NCI-H774 (cell line): Measurements from ENCODE around the gene HNRNPUL2.
"Not testable (repeated sequence)": the region's sequence is repeated elsewhere in the genome, so short reads cannot be mapped to it uniquely, and the experiment has no call there.

ENCODE experiments used
- DNase-seq: peaks from one replicate; lab custom pipeline; 2025; lab: John Stamatoyannopoulos, UW

Gene HNRNPUL2

DNA sequence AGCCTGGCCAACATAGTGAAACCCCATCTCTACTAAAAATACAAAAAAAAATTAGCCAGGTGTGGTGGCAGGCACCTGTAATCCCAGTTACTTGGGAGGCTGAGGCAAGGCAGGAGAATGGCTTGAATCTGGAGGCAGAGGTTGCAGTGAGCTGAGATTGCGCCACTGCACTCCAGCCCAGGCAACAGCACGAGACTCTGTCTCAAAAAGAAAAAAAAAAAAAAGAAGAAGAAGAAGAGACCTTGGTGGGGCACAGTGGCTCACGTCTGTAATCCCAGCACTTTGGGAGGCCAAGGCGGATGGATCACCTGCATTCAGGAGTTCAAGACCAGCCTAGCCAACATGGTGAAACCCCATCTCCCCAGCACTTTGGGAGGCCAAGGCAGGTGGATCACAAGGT, 23.3 kb downstream of the HNRNPUL2 start:
- DNase-seq, result not testable (repeated sequence)

DNA sequence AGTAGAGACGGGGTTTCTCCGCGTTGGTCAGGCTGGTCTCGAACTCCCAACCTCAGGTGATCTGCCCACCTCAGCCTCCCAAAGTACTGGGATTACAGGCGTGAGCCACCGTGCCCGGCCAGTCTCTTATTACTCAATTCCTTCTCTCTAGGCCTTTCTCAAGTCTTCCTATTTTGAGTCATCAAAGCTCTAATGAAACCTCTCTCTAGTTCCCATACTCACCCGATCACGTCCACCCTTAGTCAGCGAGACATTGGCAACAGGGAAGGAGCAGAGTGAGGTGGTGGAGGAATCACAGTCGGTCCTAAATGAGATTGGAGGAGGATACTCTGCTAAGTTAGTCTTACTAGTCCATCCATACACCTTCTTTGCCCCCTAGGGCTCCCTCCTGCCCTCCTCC, 25.0 kb downstream of the HNRNPUL2 start:
- no peak for DNase-seq

DNA sequence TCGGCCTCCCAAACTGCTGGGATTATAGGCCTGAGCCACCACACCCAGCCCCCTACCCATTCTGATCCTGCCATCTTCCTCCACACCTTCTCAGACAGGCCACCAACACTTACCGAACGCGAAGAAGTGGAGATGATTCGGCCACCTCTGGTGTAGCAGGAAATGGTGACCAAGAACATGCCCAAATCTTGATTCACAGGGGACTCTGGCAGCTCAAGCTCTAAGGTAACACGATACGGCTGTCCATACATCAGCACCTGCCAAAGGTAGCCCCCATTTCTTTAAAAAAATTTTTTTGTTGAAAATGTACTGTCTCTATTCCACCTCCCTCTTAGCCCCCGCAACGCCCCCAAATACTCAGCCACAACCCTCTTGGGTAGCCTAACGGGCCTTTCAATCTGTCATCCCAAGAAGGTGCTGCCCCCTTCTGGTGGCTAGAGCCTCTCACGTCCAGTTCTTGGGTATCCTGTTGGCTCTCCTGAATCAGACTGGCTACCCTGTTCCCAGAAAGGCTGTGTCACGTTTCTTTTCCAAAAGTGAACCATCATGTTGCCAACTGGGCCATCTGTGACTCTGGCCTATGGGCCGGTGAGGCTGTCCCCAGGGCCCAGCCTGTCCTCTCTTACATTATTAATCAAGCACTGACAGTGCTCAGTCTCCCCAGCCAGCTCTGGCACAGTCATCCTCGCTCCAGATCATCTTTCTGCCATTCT, 32.6 kb downstream of the HNRNPUL2 start:
- DNase-seq, result peak; percentile 58

DNA sequence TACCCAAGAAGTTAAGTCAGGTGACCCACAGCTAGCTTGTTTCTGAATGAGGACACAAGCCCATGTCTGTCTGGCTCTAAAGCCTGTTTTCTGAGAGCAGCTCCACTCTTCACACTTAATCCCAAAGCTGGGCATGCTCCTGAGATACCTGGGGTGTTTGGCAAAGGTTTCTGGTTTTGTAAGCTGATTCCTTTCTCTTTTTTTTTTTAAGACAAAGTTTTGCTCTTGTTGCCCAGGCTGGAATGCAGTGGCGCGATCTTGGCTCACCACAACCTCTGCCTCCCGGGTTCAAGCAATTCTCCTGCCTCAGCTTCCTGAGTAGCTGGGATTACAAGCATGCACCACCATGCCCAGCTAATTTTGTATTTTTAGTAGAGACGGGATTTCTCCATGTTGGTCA, 33.6 kb downstream of the HNRNPUL2 start:
- not testable (repeated sequence) for DNase-seq

DNA sequence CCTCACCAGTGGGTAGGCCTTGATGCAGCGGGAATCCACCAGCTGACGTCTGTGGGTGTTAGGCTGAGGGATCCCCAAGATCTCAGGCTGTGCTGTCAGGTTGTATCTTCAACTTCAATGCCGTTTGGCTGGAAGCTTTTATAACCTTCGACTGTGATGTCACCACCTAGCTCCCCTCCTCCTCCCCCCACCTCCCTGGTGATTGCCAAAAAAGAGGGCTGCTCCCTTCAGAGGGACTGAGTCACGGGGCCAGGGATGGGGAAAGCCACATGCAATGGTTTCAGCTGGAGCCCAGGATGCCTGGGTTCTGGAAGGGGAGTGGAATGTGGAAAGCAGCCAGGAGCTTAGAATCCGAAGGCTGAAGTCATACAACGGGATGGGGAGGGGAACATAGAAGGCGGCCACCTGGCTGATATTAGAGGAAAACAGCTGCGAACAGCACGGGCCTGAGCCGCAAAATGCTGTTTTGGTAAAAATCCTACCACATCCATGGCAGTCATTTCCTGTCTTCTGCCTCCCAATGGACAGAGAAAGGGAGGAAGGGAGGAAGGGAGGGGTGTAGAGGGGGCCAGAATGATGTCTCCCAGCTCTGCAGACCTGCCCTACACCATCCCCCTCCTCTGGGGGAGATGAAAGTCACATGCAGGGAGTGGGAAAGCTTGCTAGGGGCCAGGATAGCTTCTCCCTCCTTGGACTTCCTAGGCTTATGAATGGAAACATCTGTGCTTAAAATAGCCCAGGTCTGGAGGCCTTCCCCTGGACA, 37.7 kb downstream of the HNRNPUL2 start, which contains the start of gene LRRN4CL:
LRRN4CL (minus strand) TSS at position 110 of the 763 bp plus-strand sequence. CDS start 1,022 bp downstream, outside the sequence.
- no peak for DNase-seq

DNA sequence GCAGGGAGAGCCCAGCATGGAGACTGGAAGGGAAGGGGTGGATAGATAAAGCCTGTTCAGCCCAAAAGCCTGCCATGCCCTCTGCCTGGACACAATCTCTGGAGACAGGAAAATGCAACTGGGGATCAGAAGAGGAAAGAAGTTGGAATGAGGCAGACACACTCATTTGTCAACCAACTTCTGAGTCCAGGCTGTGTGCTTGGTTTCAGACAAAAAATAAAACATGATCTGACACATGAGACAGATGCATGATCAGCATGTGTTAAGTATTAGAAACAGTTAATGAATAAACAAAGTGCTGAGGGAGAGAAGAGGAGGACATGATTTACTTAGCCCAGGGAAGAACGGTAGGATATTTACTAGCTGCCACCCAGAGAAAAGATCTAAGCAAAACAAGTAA, 38.8 kb downstream of the HNRNPUL2 start:
- DNase-seq, result no peak

DNA sequence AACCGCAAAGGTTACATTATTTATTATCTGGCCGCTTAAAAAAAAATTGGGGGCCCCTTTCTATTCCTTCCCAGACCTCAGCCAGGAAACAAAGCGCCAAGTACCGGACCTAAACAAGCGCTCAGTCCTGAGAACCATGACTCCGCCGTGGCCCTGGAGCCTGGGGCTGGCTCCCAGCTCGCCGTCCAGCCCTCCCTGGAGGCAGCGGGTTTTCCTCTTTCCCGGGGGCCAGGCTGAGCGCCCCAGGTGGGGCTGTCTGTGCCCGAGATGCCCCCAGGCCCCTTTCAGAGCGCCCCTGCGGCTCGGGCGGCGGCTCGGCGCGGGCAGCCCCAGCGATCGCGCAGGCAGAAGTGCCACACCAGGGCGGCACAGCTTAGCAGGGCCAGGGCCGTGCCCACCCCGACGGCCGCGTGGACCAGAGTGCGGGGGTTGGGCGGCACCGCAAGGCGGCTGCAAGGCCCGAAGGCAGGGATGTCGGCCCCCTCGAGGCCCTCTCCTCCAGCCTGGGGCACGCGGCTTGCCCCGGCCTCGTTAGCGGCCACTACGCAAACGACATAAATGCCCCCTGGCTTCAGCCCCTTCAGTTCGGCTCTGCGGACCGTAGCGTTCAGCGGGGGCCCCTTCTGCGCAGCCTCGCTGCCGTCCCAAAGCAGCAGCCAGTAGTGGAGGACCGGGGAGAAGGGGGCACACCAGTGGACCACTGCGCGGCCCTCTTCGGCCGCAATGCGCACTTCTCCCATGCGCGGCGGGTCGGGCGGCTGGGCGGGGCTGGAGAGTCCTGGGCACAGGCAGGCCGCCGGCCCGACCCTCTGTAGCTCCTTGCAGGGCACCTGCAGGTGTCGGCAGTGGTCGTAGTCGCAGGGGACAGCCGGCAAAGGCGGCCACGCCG, 39.5 kb downstream of the HNRNPUL2 start:
- DNase-seq, result no peak

DNA sequence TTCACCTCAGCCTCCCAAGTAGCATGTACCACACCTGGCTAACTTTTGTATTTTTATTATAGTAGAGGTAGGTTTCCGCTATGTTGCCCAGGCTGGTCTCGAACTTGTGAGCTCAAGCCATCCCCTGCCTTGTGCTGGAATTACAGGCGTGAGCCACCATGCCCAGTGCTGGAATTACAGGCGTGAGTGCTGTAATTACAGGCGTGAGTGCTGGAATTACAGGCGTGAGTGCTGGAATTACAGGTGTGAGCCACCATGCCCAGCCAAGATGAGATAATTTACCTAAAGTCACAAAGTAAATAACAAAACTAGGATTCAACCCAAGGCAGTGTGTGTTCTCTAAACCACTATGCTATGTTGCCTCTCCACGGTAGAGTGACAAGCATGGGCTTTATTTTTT, 44.7 kb downstream of the HNRNPUL2 start:
- DNase-seq, result no peak

DNA sequence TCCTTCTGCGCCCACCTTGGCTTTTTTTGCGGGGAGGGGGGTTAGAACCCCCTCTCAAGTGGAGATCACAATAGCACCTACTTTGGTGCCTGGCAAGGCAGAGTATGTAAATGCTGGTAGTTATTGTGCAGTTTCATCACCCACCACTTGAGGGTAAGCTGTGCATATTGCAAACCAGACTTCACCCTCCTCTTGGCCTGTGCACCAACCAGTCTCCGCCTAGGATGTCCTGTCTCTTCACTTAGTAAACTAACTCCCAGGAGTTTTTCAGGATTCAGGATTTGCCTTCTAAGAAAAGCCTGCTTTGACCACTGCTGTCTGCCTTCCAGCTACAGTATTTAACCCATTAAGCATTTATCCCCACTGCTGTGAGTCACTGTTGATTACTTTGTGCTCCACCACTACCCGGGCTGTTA, 46.4 kb downstream of the HNRNPUL2 start:
- peak; percentile 28 for DNase-seq

DNA sequence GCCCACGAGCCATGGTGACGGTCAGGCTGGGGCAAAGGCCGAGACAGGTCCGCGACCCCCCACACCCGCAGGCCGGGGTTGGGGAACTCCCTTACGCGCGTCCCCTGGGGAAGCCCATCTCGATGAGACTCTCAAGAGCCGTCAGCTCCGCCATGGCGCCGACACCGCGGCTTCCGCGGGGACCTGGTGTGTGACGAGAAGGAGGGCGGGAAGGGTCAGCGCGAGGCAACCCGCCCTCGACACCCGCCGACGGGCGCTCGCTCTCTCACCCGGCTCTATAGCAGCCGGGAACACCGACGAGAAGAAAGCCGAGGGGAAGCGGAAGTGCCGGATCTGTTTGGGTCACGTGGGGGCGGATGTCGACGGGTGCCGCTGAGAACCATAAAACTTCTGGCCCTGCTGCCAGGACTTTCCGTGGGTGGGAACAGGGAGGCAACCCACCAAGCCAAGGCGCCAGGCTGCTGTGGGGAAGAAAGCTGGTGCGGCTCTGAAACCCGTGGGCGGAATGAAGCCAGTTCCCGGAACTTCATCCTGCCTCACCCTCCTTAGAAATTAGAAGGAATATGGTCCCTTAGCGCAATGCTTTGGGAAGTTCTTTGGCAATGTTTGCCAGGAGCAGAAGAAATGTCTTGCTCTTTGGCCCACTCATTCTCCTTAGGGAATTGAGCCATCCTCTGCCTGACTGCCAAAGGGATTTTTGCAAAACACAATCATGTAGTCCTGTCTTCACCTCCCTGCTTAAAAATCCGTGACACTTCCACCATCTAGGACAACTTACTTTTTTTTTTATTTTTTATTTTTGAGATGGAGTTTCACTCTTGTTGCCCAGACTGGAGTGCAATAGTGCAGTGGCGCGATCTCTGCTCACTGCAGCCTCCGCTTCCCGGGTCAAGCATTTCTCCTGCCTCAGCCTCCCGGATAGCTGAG, 48.2 kb downstream of the HNRNPUL2 start, which contains the start of gene UBXN1:
UBXN1 (minus strand) TSS at position 304 of the 927 bp plus-strand sequence; CDS start at position 154, 150 bp downstream.
- DNase-seq, result peak; percentile 83

DNA sequence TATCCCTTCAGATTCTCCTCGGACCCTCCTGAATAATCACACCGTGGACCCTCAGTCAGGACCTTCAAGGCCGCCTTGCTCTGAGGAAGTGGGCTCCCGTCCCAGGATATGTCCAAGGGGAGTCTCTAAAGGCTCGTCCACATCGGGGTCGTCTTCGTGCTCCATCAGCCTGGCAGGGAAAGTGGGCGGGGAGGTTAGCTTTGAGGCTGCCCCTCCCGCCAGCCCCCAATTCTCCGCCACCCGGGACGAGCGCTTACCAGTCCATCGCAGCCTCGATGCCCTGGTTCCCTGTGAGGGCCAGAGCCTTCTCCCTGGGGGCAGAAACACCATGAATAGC, 48.9 kb downstream of the HNRNPUL2 start:
- no peak for DNase-seq

DNA sequence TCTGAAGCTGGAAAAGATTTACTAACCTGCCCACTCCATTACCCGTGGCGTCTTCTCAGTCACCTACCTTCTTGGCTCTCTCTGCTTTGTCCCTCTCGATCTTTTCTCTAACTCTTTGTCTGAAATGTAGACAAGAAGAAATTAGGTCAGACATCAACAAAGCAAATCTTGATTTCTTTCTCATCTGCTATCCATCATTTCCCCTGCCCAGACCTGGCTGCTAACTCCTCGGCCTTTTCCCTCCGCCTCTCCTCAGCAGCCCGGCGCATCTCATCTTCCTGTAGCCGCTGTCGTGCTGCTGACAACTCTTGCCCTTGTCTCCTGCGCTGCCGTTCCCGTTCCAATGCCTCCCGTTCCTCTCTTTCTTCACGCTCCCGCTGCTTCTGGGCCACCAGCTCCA, 49.5 kb downstream of the HNRNPUL2 start:
- no peak for DNase-seq

DNA sequence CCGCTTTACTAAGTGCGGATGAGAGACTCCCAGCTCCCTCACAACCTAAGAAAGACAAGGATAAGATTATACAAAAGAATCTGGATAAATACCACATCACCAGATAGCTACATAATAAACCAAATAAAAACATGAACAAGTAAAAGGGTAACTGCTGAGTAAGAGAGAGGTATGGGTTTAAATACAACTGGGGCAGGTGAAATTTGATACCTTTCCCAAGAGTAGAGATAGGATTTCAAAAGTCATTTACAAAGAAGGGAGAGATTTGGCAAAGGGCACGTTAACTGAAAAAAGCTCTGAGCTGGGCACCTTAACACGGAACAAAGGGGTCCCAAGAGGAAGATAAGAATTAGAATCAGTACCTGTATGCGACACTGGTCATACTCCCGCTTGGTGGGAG, 50.1 kb downstream of the HNRNPUL2 start:
- no peak for DNase-seq

DNA sequence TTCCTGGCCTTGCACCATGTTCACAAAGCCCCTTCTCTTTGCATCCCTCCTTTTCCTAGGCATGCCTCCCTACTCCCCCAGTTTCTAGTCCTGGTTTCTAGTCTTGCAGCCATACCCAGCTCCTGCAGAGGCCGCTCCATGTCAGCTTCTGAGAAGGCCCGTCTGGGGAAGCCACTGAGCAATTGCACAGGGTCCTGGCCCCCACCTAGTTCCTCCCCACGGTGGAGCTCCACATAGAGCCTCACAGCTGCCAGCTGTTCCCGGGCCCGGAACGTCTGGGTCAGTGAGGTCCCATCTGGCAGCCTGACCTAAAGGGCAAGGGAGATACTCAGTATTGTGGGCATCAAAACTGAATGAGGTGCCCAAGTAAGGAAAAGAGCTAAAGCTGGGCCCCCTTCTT, 50.6 kb downstream of the HNRNPUL2 start:
- no peak for DNase-seq

DNA sequence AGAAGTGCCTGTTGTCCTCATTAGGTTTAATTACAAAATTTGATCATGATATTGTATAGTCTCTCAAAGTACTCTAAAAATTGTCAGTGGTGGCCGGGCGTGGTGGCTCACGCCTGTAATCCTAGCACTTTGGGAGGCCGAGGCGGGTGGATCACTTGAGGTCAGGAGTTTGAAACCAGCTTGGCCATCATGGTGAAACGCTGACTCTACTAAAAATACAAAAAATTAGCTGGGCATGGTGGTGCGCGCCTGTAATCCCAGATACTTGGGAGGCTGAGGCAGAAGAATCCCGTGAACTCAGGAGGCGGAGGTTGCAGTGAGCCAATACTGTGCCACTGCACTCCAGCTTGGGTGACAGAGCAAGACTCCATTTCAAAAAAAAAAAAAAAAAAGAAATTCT, 51.8 kb downstream of the HNRNPUL2 start:
- not testable (repeated sequence) for DNase-seq

DNA sequence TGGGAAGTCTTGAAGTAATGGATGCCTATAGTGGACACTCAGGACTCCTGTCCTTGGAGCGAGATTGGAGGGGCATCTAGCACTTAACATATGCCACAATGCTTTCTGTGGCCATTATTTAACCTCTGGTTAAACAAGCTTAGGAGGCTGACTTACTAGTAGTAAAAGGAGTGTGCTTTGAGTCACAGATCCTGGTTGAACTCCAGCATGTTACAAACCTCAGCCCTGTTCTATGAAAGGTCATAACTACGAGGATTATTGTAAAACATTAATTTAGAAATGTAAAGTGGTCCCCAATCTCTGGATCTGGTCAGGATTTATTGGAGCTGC, 54.1 kb downstream of the HNRNPUL2 start:
- no peak for DNase-seq

DNA sequence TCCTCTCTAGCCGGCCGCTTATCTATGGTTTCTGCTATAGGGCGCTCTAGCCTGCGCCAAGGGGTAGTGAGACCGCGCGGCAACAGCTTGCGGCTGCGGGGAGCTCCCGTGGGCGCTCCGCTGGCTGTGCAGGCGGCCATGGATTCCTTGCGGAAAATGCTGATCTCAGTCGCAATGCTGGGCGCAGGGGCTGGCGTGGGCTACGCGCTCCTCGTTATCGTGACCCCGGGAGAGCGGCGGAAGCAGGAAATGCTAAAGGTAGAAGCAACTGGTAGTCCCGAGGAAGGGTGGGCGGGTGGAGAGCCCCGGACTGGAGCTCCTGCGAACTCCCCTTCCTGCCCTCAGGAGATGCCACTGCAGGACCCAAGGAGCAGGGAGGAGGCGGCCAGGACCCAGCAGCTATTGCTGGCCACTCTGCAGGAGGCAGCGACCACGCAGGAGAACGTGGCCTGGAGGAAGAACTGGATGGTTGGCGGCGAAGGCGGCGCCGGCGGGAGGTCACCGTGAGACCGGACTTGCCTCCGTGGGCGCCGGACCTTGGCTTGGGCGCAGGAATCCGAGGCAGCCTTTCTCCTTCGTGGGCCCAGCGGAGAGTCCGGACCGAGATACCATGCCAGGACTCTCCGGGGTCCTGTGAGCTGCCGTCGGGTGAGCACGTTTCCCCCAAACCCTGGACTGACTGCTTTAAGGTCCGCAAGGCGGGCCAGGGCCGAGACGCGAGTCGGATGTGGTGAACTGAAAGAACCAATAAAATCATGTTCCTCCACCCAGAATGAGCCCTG, 55.5 kb downstream of the HNRNPUL2 start, which contains the start of the genes LBHD1 and UQCC3:
LBHD1 (minus strand) TSS at position 660 of the 782 bp plus-strand sequence. CDS start 2,236 bp downstream, outside the sequence.
UQCC3 (plus strand) TSS at position 66 of the 782 bp plus-strand sequence; CDS start at position 139, 73 bp downstream.
- DNase-seq, result peak; percentile 87

DNA sequence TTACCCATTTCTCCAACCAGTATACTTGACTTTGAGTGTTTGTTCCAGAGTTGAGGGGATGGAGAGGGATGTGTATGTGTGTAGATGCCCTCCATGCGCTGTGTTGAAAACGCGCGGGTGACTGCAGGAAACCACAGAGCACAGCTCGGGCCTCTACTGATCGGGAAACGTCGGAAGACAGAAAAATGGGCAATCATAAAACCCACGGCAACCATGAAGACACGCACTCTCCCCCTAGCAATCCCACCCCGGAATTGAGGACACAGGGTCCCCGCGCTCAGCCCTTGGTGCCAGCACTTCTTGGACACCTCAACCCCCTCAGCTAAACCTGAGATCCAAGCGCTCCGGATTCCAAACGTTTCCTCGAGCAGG, 56.0 kb downstream of the HNRNPUL2 start:
- DNase-seq, result no peak

DNA sequence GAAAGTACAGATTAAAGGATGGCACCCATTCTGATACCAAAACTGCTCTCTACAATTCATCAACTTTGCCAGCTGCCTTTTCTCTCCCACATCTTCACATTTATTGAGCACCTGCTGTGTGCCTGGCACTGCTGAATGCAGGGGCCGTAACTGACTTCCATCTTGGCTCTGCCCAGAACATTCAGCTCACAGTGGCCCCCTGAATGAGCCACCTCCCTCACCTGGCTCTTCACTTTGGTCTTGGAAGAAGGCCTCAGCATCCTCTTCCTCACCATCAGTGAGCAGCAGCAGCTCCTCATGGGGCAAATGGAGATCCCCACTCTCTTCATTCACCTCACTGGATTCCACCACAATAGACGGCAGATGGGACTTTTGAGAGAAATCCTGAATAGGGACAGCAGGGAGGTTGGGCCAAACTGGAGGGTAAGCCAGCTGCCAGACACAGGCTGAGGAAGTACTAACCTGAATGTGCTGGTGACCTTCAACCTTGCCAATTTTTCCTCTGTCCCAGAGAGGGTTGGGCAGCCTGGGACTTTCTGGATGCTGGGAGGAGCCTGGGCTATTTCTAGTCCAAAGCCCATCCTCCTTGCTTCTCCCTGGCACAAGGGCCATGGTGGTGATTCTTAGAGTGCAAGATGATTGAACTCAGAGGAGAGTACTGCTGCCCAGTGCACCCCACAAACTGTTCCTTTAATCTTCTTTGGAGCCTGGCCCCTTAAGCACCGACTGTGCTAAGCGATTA, 57.7 kb downstream of the HNRNPUL2 start:
- DNase-seq, result no peak

DNA sequence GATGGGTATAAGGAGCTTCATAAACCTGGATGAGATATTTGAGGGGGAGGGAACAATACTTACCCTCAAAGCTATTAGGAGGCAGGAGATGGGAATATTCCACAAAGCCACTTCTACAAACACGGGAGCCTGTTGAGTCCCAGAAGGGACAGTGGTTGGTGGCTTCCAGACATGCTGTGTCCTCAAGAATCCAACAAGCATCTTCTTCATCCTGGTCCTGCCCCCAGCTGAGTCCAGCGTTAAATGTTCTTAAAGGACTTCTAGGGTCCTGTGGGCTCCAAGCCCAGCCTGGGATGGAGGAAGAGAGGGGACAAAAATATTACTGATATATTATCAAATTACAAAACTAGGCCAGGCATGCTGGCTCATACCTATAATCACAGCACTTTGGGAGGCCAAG, 59.8 kb downstream of the HNRNPUL2 start:
- DNase-seq, result no peak
